Trophoblast cell (in vitro differentiated cells and primary cell): Measurements from ENCODE around the gene JAKMIP3.

ENCODE experiments used
- DNase-seq, 2 donors: peaks; one replicate each; pipeline ENCODE4 v3.0.0-alpha.2; 2016
- H2AFZ ChIP-seq: 2 replicates; pipeline ENCODE4 v1.6.1; 2013; ENCODE audit warnings: low read length, moderate library complexity, mild to moderate bottlenecking; ENCODE audit not compliant: insufficient read depth, poor library complexity
- H2AK5ac ChIP-seq: 2 replicates; pipeline ENCODE4 v1.6.1; 2013; ENCODE audit warnings: mild to moderate bottlenecking, low read length
- H2BK120ac ChIP-seq: 2 replicates; pipeline ENCODE4 v1.6.1; 2013; ENCODE audit warnings: low read length, mild to moderate bottlenecking, moderate library complexity; ENCODE audit not compliant: insufficient read depth, poor library complexity
- H2BK12ac ChIP-seq: 2 replicates; pipeline ENCODE4 v1.6.1; 2013; ENCODE audit warnings: mild to moderate bottlenecking, low read length, moderate library complexity
- H2BK5ac ChIP-seq: 2 replicates; pipeline ENCODE4 v1.6.1; 2013; ENCODE audit warnings: low read length, low read depth, moderate library complexity, mild to moderate bottlenecking; ENCODE audit not compliant: poor library complexity
- H3K14ac ChIP-seq: 2 replicates; pipeline ENCODE4 v1.6.1; 2013; ENCODE audit warnings: mild to moderate bottlenecking, low read length
- H3K18ac ChIP-seq: 2 replicates; pipeline ENCODE4 v1.6.1; 2013; ENCODE audit warnings: mild to moderate bottlenecking, low read length
- H3K23ac ChIP-seq: 2 replicates; pipeline ENCODE4 v1.6.1; 2013; ENCODE audit warnings: low read length
- H3K27ac ChIP-seq: 2 replicates; pipeline ENCODE4 v1.5.1; 2013; ENCODE audit warnings: low read depth, mild to moderate bottlenecking, inconsistent platforms, low read length, moderate library complexity
- H3K27me3 ChIP-seq: 2 replicates; pipeline ENCODE4 v1.6.1; 2013; ENCODE audit warnings: inconsistent platforms, mild to moderate bottlenecking, low read length, moderate library complexity; ENCODE audit not compliant: insufficient read depth
- H3K36me3 ChIP-seq, 2 experiments: 1 replicate in 1 of 2; 2 replicates in 1 of 2; pipeline ENCODE4 v1.6.1; 2013; ENCODE audit warnings: low read length in 2 of 2, mild to moderate bottlenecking in 2 of 2, moderate library complexity in 1 of 2; ENCODE audit not compliant: insufficient read depth in 2 of 2, control insufficient read depth in 1 of 2
- H3K4ac ChIP-seq: 2 replicates; pipeline ENCODE4 v1.6.1; 2013; ENCODE audit warnings: low read depth, mild to moderate bottlenecking, low read length, moderate library complexity
- H3K4me1 ChIP-seq, 2 experiments: 1 replicate in 1 of 2; 2 replicates in 1 of 2; pipeline ENCODE4 v1.6.1; 2013; ENCODE audit warnings: low read length in 2 of 2, mild to moderate bottlenecking in 2 of 2, moderate library complexity in 1 of 2; ENCODE audit not compliant: insufficient read depth in 2 of 2, control insufficient read depth in 1 of 2
- H3K4me2 ChIP-seq: 2 replicates; pipeline ENCODE4 v1.6.1; 2013; ENCODE audit warnings: inconsistent platforms, mild to moderate bottlenecking, low read length, moderate library complexity
- H3K4me3 ChIP-seq: 2 replicates; pipeline ENCODE4 v1.5.1; 2013; ENCODE audit warnings: mild to moderate bottlenecking, low read depth, low read length, inconsistent platforms
- H3K79me1 ChIP-seq: one replicate; pipeline ENCODE4 v1.6.1; 2013; ENCODE audit warnings: low read length
- H3K79me2 ChIP-seq: 2 replicates; pipeline ENCODE4 v1.6.1; 2013; ENCODE audit warnings: low read length, mild to moderate bottlenecking; ENCODE audit not compliant: control insufficient read depth, insufficient read depth, poor library complexity
- H3K9ac ChIP-seq: 2 replicates; pipeline ENCODE4 v1.6.1; 2013; ENCODE audit warnings: mild to moderate bottlenecking, low read length
- H3K9me3 ChIP-seq: 2 replicates; pipeline ENCODE4 v1.6.1; 2013; ENCODE audit warnings: low read depth, mild to moderate bottlenecking, control low read depth, inconsistent platforms, low read length; ENCODE audit not compliant: insufficient read depth
- H4K12ac ChIP-seq: 2 replicates; pipeline ENCODE4 v1.6.1; 2013; ENCODE audit warnings: low read depth, mild to moderate bottlenecking, low read length, moderate library complexity
- H4K8ac ChIP-seq: 2 replicates; pipeline ENCODE4 v1.6.1; 2013; ENCODE audit warnings: low read depth, mild to moderate bottlenecking, low read length, moderate library complexity
- H4K91ac ChIP-seq: one replicate; pipeline ENCODE4 v1.6.1; 2013; ENCODE audit warnings: low read depth, mild to moderate bottlenecking, low read length, moderate library complexity
- WGBS: extraction: QIAGEN DNeasy Blood & Tissue Kit; methylation state at CpG from one replicate; pipeline ENCODE4 v1.1.7; 2013; ENCODE audit warnings: missing lambda C conversion rate; ENCODE audit not compliant: insufficient read length, insufficient coverage; ENCODE audit errors: extremely low coverage; 5-methylcytosine and 5-hydroxymethylcytosine counted together

JAKMIP3 gene

DNA sequence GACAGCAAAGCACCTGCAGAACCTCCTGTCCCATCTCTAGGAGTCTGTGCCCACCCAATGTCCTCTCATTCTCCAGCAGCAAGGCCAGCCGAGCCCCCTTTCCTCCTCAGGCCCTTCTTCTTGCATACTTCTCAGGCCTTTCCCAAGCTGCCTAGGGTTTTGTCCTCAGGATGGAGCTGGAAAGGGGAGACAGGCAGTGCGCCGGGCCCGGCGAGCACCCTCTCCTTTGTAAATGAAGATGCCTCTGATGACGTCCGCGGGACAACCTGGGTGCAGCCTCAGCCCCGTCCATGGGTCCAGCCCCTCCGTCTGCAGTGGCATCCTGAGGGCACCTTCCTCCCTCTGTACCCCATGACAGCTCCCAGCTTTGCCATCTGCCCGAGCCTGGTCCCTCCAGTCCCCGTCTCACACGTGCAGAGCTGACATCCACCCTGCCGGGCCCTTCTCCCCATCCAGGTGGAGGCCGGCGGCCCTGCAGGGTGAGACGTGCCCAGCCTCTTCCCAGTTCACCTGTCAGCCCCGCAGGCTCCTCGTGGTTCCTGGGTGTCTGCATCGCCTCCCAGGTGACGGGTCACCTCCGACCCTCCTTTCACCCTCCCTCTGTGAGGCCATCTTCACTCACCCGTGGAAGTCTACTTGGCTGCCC, 36.4 kb downstream of the JAKMIP3 start:
- Histone ChIP-seq H4K91ac (no peak overlapping the region), H3K23ac (no peak overlapping the region), H3K79me2 (no peaks in the 10 kb centered on the region), H3K14ac (no peak overlapping the region), H3K4me1 (no peaks in the 10 kb centered on the region), H2BK120ac (no peak overlapping the region), H2BK5ac (no peak overlapping the region), H3K27me3 (no peaks in the 10 kb centered on the region), H2AFZ (no peak overlapping the region), H3K9ac (no peak overlapping the region), H3K4me2 (no peak overlapping the region), H2AK5ac (no peak overlapping the region), H3K18ac (no peak overlapping the region), H3K79me1 (no peaks in the 10 kb centered on the region), H3K9me3 (peaks cover 2% of the 10 kb centered on the region), H3K4ac (no peak overlapping the region), H3K4me3 (no peak overlapping the region), H2BK12ac (no peak overlapping the region), H4K12ac (no peak overlapping the region), H3K36me3 (no peaks in the 10 kb centered on the region), H4K8ac (no peak overlapping the region), H3K27ac (no peak overlapping the region)
- WGBS, result no CpG with 5 or more reads among the region's 23 CpGs
- no peak for DNase-seq

DNA sequence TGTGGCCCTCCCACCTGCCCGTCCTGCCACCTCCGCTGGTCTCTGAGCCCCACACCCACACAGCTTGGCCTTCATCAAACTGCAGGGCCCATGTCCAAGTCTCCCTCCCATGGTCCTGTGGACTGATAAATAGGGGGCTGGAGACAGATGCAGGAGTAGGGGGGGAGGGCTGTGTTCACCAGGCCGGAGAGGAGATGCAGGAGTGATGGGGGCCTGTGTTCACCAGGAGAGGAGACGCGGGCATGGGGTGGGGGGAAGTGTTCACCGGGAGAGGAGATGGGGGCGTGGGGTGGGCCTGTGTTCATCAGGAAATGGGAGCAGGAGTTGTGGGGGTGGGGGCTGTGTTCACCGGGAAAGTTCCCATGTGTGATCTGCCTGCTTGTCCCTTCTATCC, 37.0 kb downstream of the JAKMIP3 start:
- H4K91ac ChIP-seq, result no peak overlapping the region
- H3K4ac ChIP-seq, result no peak overlapping the region
- H3K79me1 ChIP-seq, result no peaks in the 10 kb centered on the region
- no peak overlapping the region for H3K9ac ChIP-seq
- no peak overlapping the region for H2BK12ac ChIP-seq
- no peak overlapping the region for H2AK5ac ChIP-seq
- H2BK5ac ChIP-seq, result no peak overlapping the region
- H3K79me2 ChIP-seq, result no peaks in the 10 kb centered on the region
- H2AFZ ChIP-seq, result no peak overlapping the region
- WGBS, result no CpG with 5 or more reads among the region's 8 CpGs
- H3K27ac ChIP-seq, result no peak overlapping the region
- no peak overlapping the region for H4K8ac ChIP-seq
- H3K4me2 ChIP-seq, result no peak overlapping the region
- no peaks in the 10 kb centered on the region for H3K36me3 ChIP-seq
- no peak overlapping the region for H3K18ac ChIP-seq
- no peak overlapping the region for H4K12ac ChIP-seq
- peaks cover 2% of the 10 kb centered on the region for H3K9me3 ChIP-seq
- H3K4me3 ChIP-seq, result no peak overlapping the region
- no peaks in the 10 kb centered on the region for H3K27me3 ChIP-seq
- H3K23ac ChIP-seq, result no peak overlapping the region
- H2BK120ac ChIP-seq, result no peak overlapping the region
- H3K4me1 ChIP-seq, result no peaks in the 10 kb centered on the region
- H3K14ac ChIP-seq, result no peak overlapping the region
- DNase-seq, result no peak

DNA sequence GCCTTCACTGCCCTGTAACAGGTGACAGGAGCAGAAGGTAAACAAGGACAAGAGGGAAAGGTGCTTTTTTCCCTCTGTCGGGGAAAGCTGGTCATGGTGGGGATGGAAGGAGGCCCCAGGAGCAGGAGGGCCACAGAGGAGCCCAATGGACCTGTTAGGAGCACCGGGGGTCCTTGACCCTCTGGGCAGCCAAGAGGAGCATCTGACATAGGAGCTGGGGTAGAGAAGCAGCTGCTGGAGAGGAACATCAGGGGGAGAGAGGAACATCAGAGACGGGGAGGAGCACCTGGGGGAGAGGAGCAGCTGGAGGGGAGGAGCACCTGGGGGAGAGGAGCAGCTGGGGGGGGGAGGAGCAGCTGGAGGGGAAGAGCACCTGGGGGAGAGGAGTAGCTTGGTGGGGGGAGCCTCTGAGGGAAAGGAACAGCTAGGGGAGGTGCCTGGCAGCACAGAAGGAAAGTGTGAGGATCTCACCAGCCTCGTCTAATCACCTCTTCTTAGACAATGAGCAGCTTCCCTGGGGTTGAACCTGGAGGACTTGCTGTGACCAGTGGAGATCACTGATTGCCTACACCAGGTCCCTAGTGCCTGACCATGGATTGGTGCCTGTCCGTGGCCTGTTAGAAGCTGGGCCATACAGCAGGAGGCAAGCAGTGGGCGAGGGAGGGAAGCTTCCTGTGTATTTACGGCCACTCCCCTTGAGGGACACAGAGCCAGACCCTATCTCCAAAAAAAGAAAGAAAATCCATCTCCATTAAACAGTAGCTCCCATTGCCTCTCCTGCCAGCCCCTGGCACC, 37.6 kb downstream of the JAKMIP3 start:
- Histone ChIP-seq H3K4me1 (no peaks in the 10 kb centered on the region), H4K91ac (no peak overlapping the region), H3K79me2 (no peaks in the 10 kb centered on the region), H3K18ac (no peak overlapping the region), H3K4ac (no peak overlapping the region), H3K14ac (no peak overlapping the region), H3K23ac (no peak overlapping the region), H3K4me3 (no peak overlapping the region), H3K36me3 (no peaks in the 10 kb centered on the region), H2BK120ac (no peak overlapping the region), H3K4me2 (no peak overlapping the region), H2BK5ac (no peak overlapping the region), H2AK5ac (no peak overlapping the region), H3K9ac (no peak overlapping the region), H4K12ac (no peak overlapping the region), H2AFZ (no peak overlapping the region), H3K27me3 (no peaks in the 10 kb centered on the region), H4K8ac (no peak overlapping the region), H3K27ac (no peak overlapping the region), H3K79me1 (no peaks in the 10 kb centered on the region), H2BK12ac (no peak overlapping the region), H3K9me3 (peaks cover 2% of the 10 kb centered on the region)
- WGBS, result no CpG with 5 or more reads among the region's 7 CpGs
- DNase-seq, result no peak

GRCh38 chr10:132104062-132104461, 38.3 kb downstream of the JAKMIP3 start:
- Histone ChIP-seq H3K18ac (no peak overlapping the region), H3K23ac (no peak overlapping the region), H3K27ac (no peak overlapping the region), H3K27me3 (no peaks in the 10 kb centered on the region), H2BK12ac (no peak overlapping the region), H3K4me1 (no peaks in the 10 kb centered on the region), H2AK5ac (no peak overlapping the region), H3K4me2 (no peak overlapping the region), H3K79me1 (no peaks in the 10 kb centered on the region), H3K9me3 (peaks cover 2% of the 10 kb centered on the region), H4K12ac (no peak overlapping the region), H3K9ac (no peak overlapping the region), H3K36me3 (no peaks in the 10 kb centered on the region), H3K79me2 (no peaks in the 10 kb centered on the region), H4K8ac (no peak overlapping the region), H3K4me3 (no peak overlapping the region), H2BK120ac (no peak overlapping the region), H2AFZ (no peak overlapping the region), H3K4ac (no peak overlapping the region), H4K91ac (no peak overlapping the region), H3K14ac (no peak overlapping the region), H2BK5ac (no peak overlapping the region)
- WGBS, result no CpG with 5 or more reads among the region's 13 CpGs
- DNase-seq, result no peak
